Esophagus squamous epithelium (tissue), 5 donors: ENCODE results near the gene CELF2. TPM values are rescaled to one million over a fixed set of nuclear protein-coding genes. Genes with fewer than 3 reads are reported as not detected.
"Not testable (repeated sequence)": the region's sequence is repeated elsewhere in the genome, so short reads cannot be mapped to it uniquely, and the experiment has no call there.

Experiments
- DNase-seq: peaks from one replicate; lab custom pipeline; 2025; lab: John Stamatoyannopoulos, UW
- H3K27ac ChIP-seq, 4 donors: fragments of 200-600 bp; sonication (generic); one replicate each; pipeline ENCODE4 v1.5.1; 2016 to 2019; ENCODE audit warnings: mild to moderate bottlenecking in 1 of 4
- H3K27me3 ChIP-seq, 4 donors: fragments of 200-600 bp; sonication (generic); 1 replicate in 3 of 4; 2 replicates in 1 of 4; pipeline versions ENCODE4 v1.5.1 to v1.6.0; 2017 to 2021; ENCODE audit warnings: antibody characterized with exemption in 1 of 4
- H3K36me3 ChIP-seq, 3 donors: fragments of 200-600 bp; sonication (generic); one replicate each; pipeline ENCODE4 v1.5.1; 2016 to 2019
- H3K4me1 ChIP-seq, 3 donors: fragments of 200-600 bp; sonication (generic); one replicate each; pipeline ENCODE4 v1.5.1; 2017 to 2019
- H3K4me3 ChIP-seq, 4 donors: fragments of 200-600 bp; sonication (generic); 1 replicate in 3 of 4; 2 replicates in 1 of 4; pipeline ENCODE4 v1.5.1; 2016 to 2019; ENCODE audit warnings: mild to moderate bottlenecking in 2 of 4, moderate library complexity in 1 of 4
- H3K9me3 ChIP-seq, 3 donors: fragments of 200-600 bp; sonication (generic); one replicate each; pipeline ENCODE4 v1.5.1; 2016 to 2019
- CTCF ChIP-seq, 6 experiments: fragments of 450-650 bp in 4 of 6; fragments of 200-600 bp in 2 of 6; sonication (generic) in 2 of 6; IDR thresholded peaks; one replicate each; pipeline ENCODE4 v1.5.1; 2016 to 2019; ENCODE audit warnings: antibody characterized with exemption in 6 of 6, mild to moderate bottlenecking in 4 of 6, moderate library complexity in 4 of 6
- POLR2A ChIP-seq, 4 donors: fragments of 450-650 bp; IDR thresholded peaks; one replicate each; pipeline ENCODE4 v1.6.1; 2017; ENCODE audit warnings: antibody characterized with exemption in 4 of 4, mild to moderate bottlenecking in 4 of 4, moderate library complexity in 3 of 4
- WGBS, 2 donors: methylation state at CpG; one replicate each; pipeline ENCODE4 v1.1.5; 2018; 5-methylcytosine and 5-hydroxymethylcytosine counted together
- intact Hi-C: fragments of 100-400 bp; cut with DNase I; formaldehyde crosslinking; loops from one replicate; pipeline ENCODE4 v1.15.0; 2022
- total RNA-seq, 4 donors: library from RNA; depleted of rRNA; stranded (reverse); fragments of >200 nt; gene quantifications; one replicate each; pipeline ENCODE4 v1.1.0, GENCODE V29; 2016
- donor health status: DM: yes; HTN: yes; CAD: no.

Gene CELF2
- total RNA-seq, 4 donors from 2014 or later: 4.2 to 62.4 (median 13.5) TPM

DNA sequence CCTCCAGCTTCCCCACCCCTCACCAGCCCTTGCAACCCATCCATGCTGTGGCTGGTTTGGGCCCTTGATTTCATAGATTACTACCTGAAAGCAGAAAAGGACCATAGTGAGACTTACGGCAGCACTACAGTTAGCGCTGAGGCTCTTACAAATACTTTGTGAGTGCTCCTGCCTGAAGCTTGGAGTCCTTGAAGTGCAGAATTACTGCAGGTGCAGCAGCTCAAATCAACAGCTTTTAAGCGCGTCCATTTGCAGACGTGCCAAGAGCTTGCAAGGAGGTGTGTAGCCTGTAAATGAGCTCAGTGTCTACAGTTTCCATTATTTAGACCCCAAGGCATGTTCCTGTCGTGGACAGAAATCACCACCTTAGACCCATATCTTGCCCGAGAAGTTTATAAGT, 103.0 kb downstream of the CELF2 start:
- no peaks in the 10 kb centered on the region for H3K27me3 ChIP-seq
- DNase-seq: no peak
- H3K9me3 ChIP-seq: no peaks in the 10 kb centered on the region
- H3K36me3 ChIP-seq: no peaks in the 10 kb centered on the region
- intact Hi-C loops: no loop called here
- no peaks in the 10 kb centered on the region for H3K4me1 ChIP-seq
- no peak overlapping the region for H3K4me3 ChIP-seq
- TF ChIP-seq POLR2A (IDR thresholded peaks at IDR 0.05) (no peak), CTCF (IDR thresholded peaks at IDR 0.05) (no peak)
- H3K27ac ChIP-seq: no peak overlapping the region
- WGBS, 2 donors: 85 to 97% methylated on average over 2 to 7 of the region's 7 CpGs

- intact Hi-C loops, DNase-seq, H3K27me3 ChIP-seq, H3K9me3 ChIP-seq, H3K4me1 ChIP-seq, H3K36me3 ChIP-seq, H3K27ac ChIP-seq, H3K4me3 ChIP-seq: not testable (repeated sequence)
- 21 to 40% methylated on average over 2 of the region's 2 CpGs for WGBS, 2 donors
Observed at GRCh38 chr10:11123892-11124291, 106.2 kb downstream of the CELF2 start.

GRCh38 chr10:11125004-11125403, 107.3 kb downstream of the CELF2 start:
- no peak for DNase-seq
- no peak for TF ChIP-seq CTCF (IDR thresholded peaks at IDR 0.05)
- TF ChIP-seq POLR2A (IDR thresholded peaks at IDR 0.05): no peak
- Histone ChIP-seq H3K36me3 (no peaks in the 10 kb centered on the region), H3K27ac (no peak overlapping the region), H3K4me3 (no peak overlapping the region), H3K9me3 (no peaks in the 10 kb centered on the region), H3K27me3 (no peaks in the 10 kb centered on the region), H3K4me1 (no peaks in the 10 kb centered on the region)
- 77 to 83% methylated on average over 3 of the region's 3 CpGs for WGBS, 2 donors
- intact Hi-C loops: no loop called here

GRCh38 chr10:11127017-11127416, 109.3 kb downstream of the CELF2 start:
- H3K9me3 ChIP-seq, H3K27ac ChIP-seq, H3K27me3 ChIP-seq, H3K36me3 ChIP-seq, intact Hi-C loops, H3K4me3 ChIP-seq, H3K4me1 ChIP-seq, DNase-seq: not testable (repeated sequence)
- 91 to 92% methylated on average over 4 of the region's 4 CpGs for WGBS, 2 donors

DNA sequence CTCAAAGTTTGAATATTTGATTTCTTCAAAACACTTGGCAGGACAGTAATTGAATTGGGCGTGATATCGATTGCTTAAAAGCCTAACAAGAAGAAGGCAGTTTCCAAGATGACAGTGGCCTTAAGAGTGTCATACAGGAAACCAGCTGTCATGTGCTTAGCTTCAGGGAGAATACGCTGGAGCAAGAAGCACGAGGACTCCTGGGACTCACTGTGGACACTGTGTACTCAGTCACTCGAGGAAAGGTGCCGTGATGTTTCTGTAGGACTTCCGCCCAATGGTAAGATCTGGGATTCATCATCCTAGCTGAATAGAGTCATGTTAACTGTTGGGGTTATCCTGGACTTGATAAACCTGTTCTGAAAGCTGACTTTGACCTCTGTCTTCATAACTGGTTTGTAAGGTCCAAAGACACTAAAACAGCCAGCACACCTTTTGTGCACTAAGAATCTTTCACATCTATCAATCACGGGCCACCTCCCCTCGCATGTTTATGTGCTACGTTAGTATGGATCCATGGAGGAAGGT, 113.5 kb downstream of the CELF2 start:
- Histone ChIP-seq H3K9me3 (no peaks in the 10 kb centered on the region), H3K27me3 (no peaks in the 10 kb centered on the region), H3K36me3 (no peaks in the 10 kb centered on the region), H3K4me1 (peaks cover 0 to 8% (median 0%) of the 10 kb centered on the region in 3 donors), H3K4me3 (no peak overlapping the region), H3K27ac (no peak overlapping the region)
- no peak for TF ChIP-seq POLR2A (IDR thresholded peaks at IDR 0.05)
- TF ChIP-seq CTCF (IDR thresholded peaks at IDR 0.05): no peak
- intact Hi-C loops: no loop called here
- 85 to 87% methylated on average over 9 to 10 of the region's 10 CpGs for WGBS, 2 donors
- DNase-seq: no peak

DNA sequence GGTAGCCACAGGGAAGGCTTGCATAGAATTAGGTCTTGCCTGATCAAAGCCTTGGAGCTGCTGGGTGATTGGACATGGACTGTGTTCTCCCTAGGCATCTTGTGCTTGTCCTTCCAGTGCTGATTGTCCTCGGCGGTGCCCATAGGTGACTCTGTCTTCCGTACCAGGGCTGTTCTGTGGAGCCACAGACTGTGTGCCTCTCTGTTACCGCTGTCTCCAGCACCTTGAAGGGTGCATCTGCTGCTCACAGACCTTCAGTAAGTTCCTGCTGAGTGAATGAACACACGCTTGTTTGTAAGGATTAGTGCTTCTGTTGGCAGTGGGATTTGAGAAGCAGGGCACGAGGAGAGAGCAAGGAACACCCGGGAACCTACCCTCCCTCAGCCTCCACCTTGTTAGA, 116.7 kb downstream of the CELF2 start:
- intact Hi-C loops: no loop called here
- H3K36me3 ChIP-seq: no peaks in the 10 kb centered on the region
- TF ChIP-seq CTCF (IDR thresholded peaks at IDR 0.05) (no peak), POLR2A (IDR thresholded peaks at IDR 0.05) (no peak)
- no peaks in the 10 kb centered on the region for H3K27me3 ChIP-seq
- H3K4me1 ChIP-seq: peaks cover 0 to 8% (median 0%) of the 10 kb centered on the region in 3 donors
- DNase-seq: no peak
- no peak overlapping the region for H3K27ac ChIP-seq
- whole genome bisulfite sequencing, 2 donors: 80 to 81% methylated on average over 3 to 4 of the region's 7 CpGs
- no peak overlapping the region for H3K4me3 ChIP-seq
- H3K9me3 ChIP-seq: no peaks in the 10 kb centered on the region
